Endothelial cell of umbilical vein (primary cell): ENCODE measurements around the gene SBSN.

Experiments
- CTCF ChIP-seq, 2 donors: IDR thresholded peaks; 1 replicate in 1 of 2; 2 replicates in 1 of 2; pipeline ENCODE4 v1.5.1; 2011; ENCODE audit warnings: low read length in 2 of 2, mild to moderate bottlenecking in 2 of 2, moderate library complexity in 2 of 2, control low read depth in 1 of 2, inconsistent platforms in 1 of 2, low read depth in 1 of 2; ENCODE audit not compliant: insufficient read depth in 1 of 2; ENCODE audit errors: extremely low read depth in 1 of 2
- EZH2 ChIP-seq: IDR thresholded peaks from 2 replicates; pipeline ENCODE4 v1.6.1; 2012; ENCODE audit warnings: borderline replicate concordance, low read depth, mild to moderate bottlenecking, moderate library complexity, low read length, inconsistent platforms; ENCODE audit not compliant: severe bottlenecking
- FOS ChIP-seq: IDR thresholded peaks from 2 replicates; pipeline ENCODE4 v1.6.1; 2011; ENCODE audit warnings: mild to moderate bottlenecking, low read length, moderate library complexity, borderline replicate concordance; ENCODE audit not compliant: insufficient read depth
- MAX ChIP-seq: IDR thresholded peaks from 2 replicates; pipeline ENCODE4 v1.6.1; 2011; ENCODE audit not compliant: insufficient read depth, insufficient read length
- MYC ChIP-seq: IDR thresholded peaks from one replicate; pipeline ENCODE4 v1.6.1; 2011; ENCODE audit warnings: mild to moderate bottlenecking, low read depth, low read length
- POLR2A ChIP-seq: IDR thresholded peaks from 2 replicates; pipeline ENCODE4 v1.6.1; 2012; ENCODE audit warnings: low read depth, mild to moderate bottlenecking, control low read depth, low read length
- POLR2AphosphoS5 ChIP-seq: IDR thresholded peaks from 2 replicates; pipeline ENCODE4 v1.6.1; 2012; ENCODE audit warnings: low read depth, mild to moderate bottlenecking, control low read depth, low read length, moderate library complexity; ENCODE audit not compliant: insufficient read depth

- TF ChIP-seq CTCF (IDR thresholded peaks at IDR 0.05; ENCODE audit: extremely low read depth in 1 of 2, insufficient read depth in 1 of 2, low read depth in 1 of 2, low read length in 2 of 2) = no peak
- TF ChIP-seq POLR2A = no peak
- no peak for TF ChIP-seq MAX
- no peak for TF ChIP-seq POLR2AphosphoS5
- TF ChIP-seq FOS = no peak
- no peak for TF ChIP-seq EZH2
- TF ChIP-seq MYC = no peak
These were observed 6.8 kb upstream of the SBSN start for GRCh38 chr19:35534803-35535480.
